Measurements from ENCODE around the gene MARCHF10.

- TF ChIP-seq EZH2phosphoT487 (IDR thresholded peaks at IDR 0.05; ENCODE audit: borderline replicate concordance): no peak
- no peak for TF ChIP-seq CTCF (conservative IDR thresholded peaks at IDR 0.05; ENCODE audit: low read length)
Measured at GRCh38 chr17:62670202-62670821, 137.8 kb downstream of the MARCHF10 start.

Data from Loucy (cell line).